SU-DHL-6 (cell line): ENCODE data around the gene GANC.

Experiments used
- EZH2phosphoT487 ChIP-seq: fragments of 200-600 bp; sonication (generic), shearing (Covaris generic); conservative IDR thresholded peaks from 2 replicates; pipeline ENCODE4 v1.6.1; 2018; ENCODE audit warnings: mild to moderate bottlenecking, antibody characterized with exemption, low read length, moderate library complexity, mixed read lengths
- TF ChIP-seq, protein P1 (sequence below): fragments of 200-600 bp; sonication (generic); IDR thresholded peaks from one replicate; pipeline ENCODE4 v1.5.1; 2017; ENCODE audit warnings: antibody characterized with exemption, mild to moderate bottlenecking, low read length, moderate library complexity; ENCODE audit not compliant: insufficient read depth, poor library complexity, severe bottlenecking

- TF ChIP-seq, protein P1, sequence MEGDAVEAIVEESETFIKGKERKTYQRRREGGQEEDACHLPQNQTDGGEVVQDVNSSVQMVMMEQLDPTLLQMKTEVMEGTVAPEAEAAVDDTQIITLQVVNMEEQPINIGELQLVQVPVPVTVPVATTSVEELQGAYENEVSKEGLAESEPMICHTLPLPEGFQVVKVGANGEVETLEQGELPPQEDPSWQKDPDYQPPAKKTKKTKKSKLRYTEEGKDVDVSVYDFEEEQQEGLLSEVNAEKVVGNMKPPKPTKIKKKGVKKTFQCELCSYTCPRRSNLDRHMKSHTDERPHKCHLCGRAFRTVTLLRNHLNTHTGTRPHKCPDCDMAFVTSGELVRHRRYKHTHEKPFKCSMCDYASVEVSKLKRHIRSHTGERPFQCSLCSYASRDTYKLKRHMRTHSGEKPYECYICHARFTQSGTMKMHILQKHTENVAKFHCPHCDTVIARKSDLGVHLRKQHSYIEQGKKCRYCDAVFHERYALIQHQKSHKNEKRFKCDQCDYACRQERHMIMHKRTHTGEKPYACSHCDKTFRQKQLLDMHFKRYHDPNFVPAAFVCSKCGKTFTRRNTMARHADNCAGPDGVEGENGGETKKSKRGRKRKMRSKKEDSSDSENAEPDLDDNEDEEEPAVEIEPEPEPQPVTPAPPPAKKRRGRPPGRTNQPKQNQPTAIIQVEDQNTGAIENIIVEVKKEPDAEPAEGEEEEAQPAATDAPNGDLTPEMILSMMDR, result no peak
- TF ChIP-seq EZH2phosphoT487, result no peak
Observed at GRCh38 chr15:42289166-42289565, 16.2 kb downstream of the GANC start.
